K562 (cell line): ENCODE results near the gene GPX1. TPM values are rescaled to one million over a fixed set of nuclear protein-coding genes. Genes with fewer than 3 reads are reported as not detected.

Experiments
- ATAC-seq: fragments of 200-7000 bp; cut with Tn5 transposase; 3 replicates; pipeline ENCODE4 v1.9.1; 2020; ENCODE audit warnings: moderate library complexity
- BruUV-seq: library from RNA; stranded (reverse); fragments of 400-500 nt; replicated peaks from 2 replicates; lab custom pipeline; 2021; lab: Mats Ljungman, UMichigan
- CTCF ChIA-PET: fragments of 300-600 bp; formaldehyde crosslinking; extraction: SDS; loops from one replicate; lab custom pipeline; 2021; ENCODE audit warnings: low intra/inter-chr PET ratio; lab: Yijun Ruan, JAX
- POLR2A ChIA-PET: fragments of 300-600, 350-650 bp; sonication (Branson Sonifier 250); formaldehyde crosslinking; extraction: SDS; loops from one replicate; lab custom pipeline; 2021; ENCODE audit warnings: antibody characterized with exemption, inconsistent platforms; lab: Yijun Ruan, JAX
- DNase-seq, 4 experiments: peaks; one replicate each; pipeline versions ENCODE4 v3.0.0 to v3.0.0-alpha.2; 2011 to 2018; ENCODE audit warnings: low spot score in 3 of 4, mixed read lengths in 3 of 4; ENCODE audit errors: extremely low read depth in 1 of 4
- FAIRE-seq: peaks from 2 replicates; lab custom pipeline; 2011; peaks lifted over from hg19 to GRCh38; lab: Jason Lieb, UNC
- H2AFZ ChIP-seq: 2 replicates; pipeline ENCODE4 v1.6.0; 2011; ENCODE audit warnings: low read depth, low read length, control low read depth, inconsistent platforms
- H3K27ac ChIP-seq: fragments of 200-600 bp; 3 replicates; pipeline ENCODE4 v1.8.0; 2011; ENCODE audit warnings: low read depth, mild to moderate bottlenecking, control low read depth, inconsistent platforms, low read length, moderate library complexity, mixed read lengths; ENCODE audit errors: extremely low read depth
- H3K27me3 ChIP-seq, 2 experiments: fragments of 300-600 bp in 1 of 2; 2 replicates in 1 of 2; 3 replicates in 1 of 2; pipeline versions ENCODE4 v1.6.0 to v1.8.0; 2011; ENCODE audit warnings: inconsistent platforms in 2 of 2, low read length in 2 of 2, mild to moderate bottlenecking in 1 of 2, mixed read lengths in 1 of 2, moderate library complexity in 1 of 2; ENCODE audit not compliant: control insufficient read depth in 2 of 2, insufficient read depth in 2 of 2
- H3K36me3 ChIP-seq: fragments of 300-600 bp; 3 replicates; pipeline ENCODE4 v1.8.0; 2011; ENCODE audit warnings: mild to moderate bottlenecking, low read length, inconsistent platforms; ENCODE audit not compliant: control insufficient read depth, insufficient read depth
- H3K4me1 ChIP-seq, 2 experiments: fragments of 200-600 bp in 1 of 2; replicated peaks in 1 of 2; 2 replicates in 1 of 2; 3 replicates in 1 of 2; pipeline versions ENCODE4 v1.5.1 to v1.8.0; 2011; ENCODE audit warnings: inconsistent platforms in 2 of 2, low read length in 2 of 2, mild to moderate bottlenecking in 1 of 2, mixed read lengths in 1 of 2, moderate library complexity in 1 of 2; ENCODE audit not compliant: control insufficient read depth in 2 of 2, insufficient read depth in 2 of 2
- H3K4me2 ChIP-seq: 2 replicates; pipeline ENCODE4 v1.6.1; 2011; ENCODE audit warnings: low read length, control low read depth, inconsistent platforms, mixed read lengths; ENCODE audit not compliant: insufficient read depth
- H3K4me3 ChIP-seq: fragments of 200-600 bp; sonication (generic), shearing (Covaris generic); 2 replicates; pipeline ENCODE4 v1.5.1; 2016; ENCODE audit warnings: control low read depth, inconsistent platforms
- H3K79me2 ChIP-seq: fragments of 200-600 bp; 3 replicates; pipeline ENCODE4 v1.8.0; 2011; ENCODE audit warnings: low read length, inconsistent platforms; ENCODE audit not compliant: control insufficient read depth, insufficient read depth
- H3K9ac ChIP-seq, 2 experiments: 2 replicates each; pipeline versions ENCODE4 v1.6.0 to v1.6.1; 2011; ENCODE audit warnings: low read depth in 2 of 2, low read length in 2 of 2, control low read depth in 1 of 2, inconsistent platforms in 1 of 2, mild to moderate bottlenecking in 1 of 2, mixed read lengths in 1 of 2; ENCODE audit not compliant: insufficient read depth in 1 of 2
- H3K9me1 ChIP-seq: one replicate; pipeline ENCODE4 v1.6.0; 2011; ENCODE audit warnings: inconsistent platforms, mild to moderate bottlenecking, low read length, moderate library complexity; ENCODE audit not compliant: control insufficient read depth, insufficient read depth
- H3K9me3 ChIP-seq: replicated peaks from 2 replicates; pipeline ENCODE4 v1.5.1; 2011; ENCODE audit warnings: low read depth, low read length, inconsistent platforms; ENCODE audit not compliant: control insufficient read depth, insufficient read depth
- H4K20me1 ChIP-seq: replicated peaks from 2 replicates; pipeline ENCODE4 v1.6.1; 2011; ENCODE audit warnings: low read length, inconsistent platforms, mixed read lengths; ENCODE audit not compliant: control insufficient read depth, insufficient read depth
- FOXK2 ChIP-seq, 2 experiments: fragments of 450-650 bp; IDR thresholded peaks in 1 of 2; conservative IDR thresholded peaks in 1 of 2; 2 replicates each; pipeline ENCODE4 v1.6.1; 2016; ENCODE audit warnings: low read depth in 2 of 2, mild to moderate bottlenecking in 1 of 2
- HEY1 ChIP-seq: fragments of 250-450 bp; sonication (Bioruptor Pico); IDR thresholded peaks from 2 replicates; pipeline ENCODE4 v1.5.0; 2020; ENCODE audit warnings: mild to moderate bottlenecking, moderate library complexity, borderline replicate concordance
- JUN ChIP-seq, 2 experiments: sonication (generic) in 1 of 2; formaldehyde crosslinking in 1 of 2; IDR thresholded peaks; 2 replicates each; pipeline versions ENCODE4 v1.6.1 to v1.8.0; 2012 to 2022; ENCODE audit warnings: borderline replicate concordance in 2 of 2, mild to moderate bottlenecking in 2 of 2, improper control_type of control experiment in 1 of 2, low read depth in 1 of 2, low read length in 1 of 2, missing genetic modification reagents in 1 of 2
- LCOR ChIP-seq: sonication (generic); formaldehyde crosslinking; IDR thresholded peaks from 2 replicates; pipeline ENCODE4 v1.8.0; 2022; ENCODE audit warnings: mild to moderate bottlenecking, missing genetic modification reagents
- MCM7 ChIP-seq, 2 experiments: fragments of 450-650 bp; IDR thresholded peaks; 2 replicates each; pipeline ENCODE4 v1.6.1; 2016 to 2018
- MTF1 ChIP-seq: fragments of 250-450 bp; sonication (Bioruptor Pico); IDR thresholded peaks from 2 replicates; pipeline ENCODE4 v1.9.0; 2021; ENCODE audit warnings: moderate library complexity, mild to moderate bottlenecking, inconsistent platforms, borderline replicate concordance
- PHTF2 ChIP-seq: fragments of 250-450 bp; sonication (Bioruptor Pico); IDR thresholded peaks from 2 replicates; pipeline ENCODE4 v1.5.0; 2021; ENCODE audit warnings: mild to moderate bottlenecking
- RB1 ChIP-seq: fragments of 450-650 bp; IDR thresholded peaks from 2 replicates; pipeline ENCODE4 v1.6.1; 2017; ENCODE audit warnings: low read depth, mild to moderate bottlenecking
- SIX5 ChIP-seq, 2 experiments: IDR thresholded peaks; 2 replicates each; pipeline ENCODE4 v1.6.1; 2011; ENCODE audit warnings: low read length in 2 of 2, borderline replicate concordance in 1 of 2, low read depth in 1 of 2, mild to moderate bottlenecking in 1 of 2, moderate library complexity in 1 of 2; ENCODE audit not compliant: insufficient read depth in 1 of 2
- SP2 ChIP-seq: IDR thresholded peaks from 2 replicates; pipeline ENCODE4 v1.6.1; 2011; ENCODE audit warnings: mild to moderate bottlenecking, low read depth, low read length, moderate library complexity; ENCODE audit not compliant: poor library complexity, severe bottlenecking; ENCODE audit errors: extremely low read depth
- ZFPM2 ChIP-seq: fragments of 250-450 bp; sonication (Bioruptor Pico); IDR thresholded peaks from 2 replicates; pipeline ENCODE4 v1.5.1; 2022; ENCODE audit warnings: mild to moderate bottlenecking
- ZKSCAN8 ChIP-seq: fragments of 200-800 bp; sonication (Bioruptor generic); IDR thresholded peaks from 2 replicates; pipeline ENCODE4 v1.6.1; 2016; ENCODE audit warnings: missing genetic modification characterization, missing compliant biosample characterization
- ZNF140 ChIP-seq: fragments of 250-450 bp; sonication (Bioruptor Pico); IDR thresholded peaks from 2 replicates; pipeline ENCODE4 v1.8.0; 2021; ENCODE audit warnings: moderate library complexity, mild to moderate bottlenecking, inconsistent platforms
- ZNF695 ChIP-seq: fragments of 450-650 bp; formaldehyde crosslinking; IDR thresholded peaks from 2 replicates; pipeline ENCODE4 v1.4.0; 2020; ENCODE audit warnings: mild to moderate bottlenecking, moderate library complexity
- WGBS: fragments of 100-300 bp; shearing (Covaris generic); methylation state at CpG from one replicate; pipeline ENCODE4 v1.1.6; 2016; ENCODE audit warnings: low coverage, mixed read lengths; ENCODE audit not compliant: insufficient coverage; ENCODE audit errors: missing lambda C conversion rate; 5-methylcytosine and 5-hydroxymethylcytosine counted together
- in situ Hi-C: fragments of 300-500 bp; cut with MboI; formaldehyde crosslinking; loops from 4 replicates; pipeline ENCODE4 v1.15.0; 2018; ENCODE audit warnings: inconsistent platforms, mixed read lengths
- intact Hi-C: fragments of 100-400 bp; cut with micrococcal nuclease; formaldehyde crosslinking; loops from 2 replicates; pipeline ENCODE4 v1.14.2; 2022
- polyA plus RNA-seq, 8 experiments: library from polyadenylated mRNA; depleted of rRNA in 4 of 8; stranded (reverse) in 5 of 8; unstranded in 3 of 8; fragments of >200 nt; fragmentation: Nextera tagmentation in 2 of 8; fragmentation: Illumina TruSeq in 1 of 8; extraction: Ambion mirVana in 2 of 8; extraction: Trizol in 1 of 8; gene quantifications; 2 replicates each; pipeline versions ENCODE4 v1.2.1 to v1.2.3, GENCODE V29; 2011 to 2014; ENCODE audit warnings: inconsistent platforms in 1 of 8, missing spikeins in 1 of 8
- total RNA-seq, 7 experiments: library from RNA; depleted of rRNA in 6 of 7; stranded (reverse); fragments of >200 nt in 6 of 7; fragmentation: Illumina TruSeq in 2 of 7; extraction: Trizol in 2 of 7; gene quantifications; 2 replicates each; pipeline versions ENCODE4 v1.2.1 to v1.2.3, GENCODE V29; 2011 to 2021; ENCODE audit warnings: low replicate concordance in 1 of 7
- TF ChIP-seq, protein P1 (sequence below): fragments of 250-450 bp; sonication (Bioruptor Pico); IDR thresholded peaks from 2 replicates; pipeline ENCODE4 v1.8.0; 2022; ENCODE audit warnings: inconsistent platforms, mild to moderate bottlenecking, moderate library complexity, borderline replicate concordance
- TF ChIP-seq, protein P2 (sequence below), 2 experiments: fragments of 450-650 bp in 1 of 2; sonication (generic) in 1 of 2; formaldehyde crosslinking; conservative IDR thresholded peaks; 2 replicates each; pipeline versions ENCODE4 v1.4.0 to v1.8.1; 2020 to 2022; ENCODE audit warnings: mild to moderate bottlenecking in 1 of 2, missing genetic modification reagents in 1 of 2
- TF ChIP-seq, protein P3 (sequence below), 2 experiments: fragments of 200-800 bp in 1 of 2; sonication (Bioruptor generic) in 1 of 2; sonication (generic) in 1 of 2; formaldehyde crosslinking in 1 of 2; IDR thresholded peaks in 1 of 2; conservative IDR thresholded peaks in 1 of 2; 2 replicates each; pipeline versions ENCODE4 v1.5.0 to v1.6.1; 2016 to 2020; ENCODE audit warnings: missing compliant biosample characterization in 1 of 2, missing genetic modification characterization in 1 of 2, missing genetic modification reagents in 1 of 2
- TF ChIP-seq, protein P4 (sequence below): fragments of 250-450 bp; sonication (Bioruptor Pico); IDR thresholded peaks from 2 replicates; pipeline ENCODE4 v1.5.0; 2021

GPX1 gene
- total and polyA plus RNA-seq, 9 of the 15 experiments (the other 6 are each of a cell fraction or from before 2014, with no cell fraction given), result 0.08 to 1.3 (median 0.21) TPM; not detected in 5

DNA sequence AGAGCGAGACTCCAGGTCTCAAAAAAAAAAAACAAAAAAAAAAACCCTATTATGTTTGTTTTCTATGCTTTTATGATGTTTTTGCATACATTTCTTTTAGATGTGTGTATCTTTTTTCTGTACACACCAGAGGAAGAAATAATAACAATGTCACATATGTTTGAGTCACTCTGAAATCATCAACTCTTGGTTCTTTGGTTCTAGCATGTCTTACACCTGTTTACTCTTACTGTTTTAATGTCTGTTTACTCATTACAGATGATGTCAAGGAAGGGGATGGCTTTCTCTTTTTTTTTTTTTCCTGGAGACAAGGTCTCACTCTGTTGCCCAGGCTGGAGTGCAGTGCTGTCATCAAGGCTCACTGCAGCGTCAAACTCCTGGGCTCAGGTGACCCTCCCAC lies 29.6 kb upstream of the GPX1 start:
- CTCF ChIA-PET, result no interaction called here
- TF ChIP-seq MTF1 (CRISPR knock-in tag) (no peak), ZFPM2 (CRISPR knock-in tag) (no peak), ZKSCAN8 (CRISPR knock-in tag) (no peak), ZNF695 (CRISPR knock-in tag) (no peak), SP2 (no peak), SIX5 (IDR thresholded peaks at IDR 0.05; ENCODE audit: borderline replicate concordance in 1 of 2, insufficient read depth in 1 of 2, low read depth in 1 of 2, low read length in 2 of 2) (no peak), PHTF2 (CRISPR knock-in tag) (no peak), JUN (IDR thresholded peaks at IDR 0.05; ENCODE audit: borderline replicate concordance, low read depth, low read length) (no peak), JUN (CRISPR knock-in tag; IDR thresholded peaks at IDR 0.05; ENCODE audit: borderline replicate concordance) (no peak), RB1 (no peak), LCOR (CRISPR knock-in tag) (no peak), HEY1 (CRISPR knock-in tag) (no peak), FOXK2 (conservative IDR thresholded peaks at IDR 0.05 in 1 of 2, IDR thresholded peaks at IDR 0.05 in 1 of 2; ENCODE audit: low read depth in 2 of 2) (no peak), ZNF140 (CRISPR knock-in tag) (no peak), MCM7 (IDR thresholded peaks at IDR 0.05) (no peak)
- TF ChIP-seq, protein P1, sequence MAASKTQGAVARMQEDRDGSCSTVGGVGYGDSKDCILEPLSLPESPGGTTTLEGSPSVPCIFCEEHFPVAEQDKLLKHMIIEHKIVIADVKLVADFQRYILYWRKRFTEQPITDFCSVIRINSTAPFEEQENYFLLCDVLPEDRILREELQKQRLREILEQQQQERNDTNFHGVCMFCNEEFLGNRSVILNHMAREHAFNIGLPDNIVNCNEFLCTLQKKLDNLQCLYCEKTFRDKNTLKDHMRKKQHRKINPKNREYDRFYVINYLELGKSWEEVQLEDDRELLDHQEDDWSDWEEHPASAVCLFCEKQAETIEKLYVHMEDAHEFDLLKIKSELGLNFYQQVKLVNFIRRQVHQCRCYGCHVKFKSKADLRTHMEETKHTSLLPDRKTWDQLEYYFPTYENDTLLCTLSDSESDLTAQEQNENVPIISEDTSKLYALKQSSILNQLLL (CRISPR knock-in tag), result no peak
- TF ChIP-seq, protein P2, sequence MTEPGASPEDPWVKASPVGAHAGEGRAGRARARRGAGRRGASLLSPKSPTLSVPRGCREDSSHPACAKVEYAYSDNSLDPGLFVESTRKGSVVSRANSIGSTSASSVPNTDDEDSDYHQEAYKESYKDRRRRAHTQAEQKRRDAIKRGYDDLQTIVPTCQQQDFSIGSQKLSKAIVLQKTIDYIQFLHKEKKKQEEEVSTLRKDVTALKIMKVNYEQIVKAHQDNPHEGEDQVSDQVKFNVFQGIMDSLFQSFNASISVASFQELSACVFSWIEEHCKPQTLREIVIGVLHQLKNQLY (CRISPR knock-in tag; conservative IDR thresholded peaks at IDR 0.05), result no peak
- TF ChIP-seq, protein P3, sequence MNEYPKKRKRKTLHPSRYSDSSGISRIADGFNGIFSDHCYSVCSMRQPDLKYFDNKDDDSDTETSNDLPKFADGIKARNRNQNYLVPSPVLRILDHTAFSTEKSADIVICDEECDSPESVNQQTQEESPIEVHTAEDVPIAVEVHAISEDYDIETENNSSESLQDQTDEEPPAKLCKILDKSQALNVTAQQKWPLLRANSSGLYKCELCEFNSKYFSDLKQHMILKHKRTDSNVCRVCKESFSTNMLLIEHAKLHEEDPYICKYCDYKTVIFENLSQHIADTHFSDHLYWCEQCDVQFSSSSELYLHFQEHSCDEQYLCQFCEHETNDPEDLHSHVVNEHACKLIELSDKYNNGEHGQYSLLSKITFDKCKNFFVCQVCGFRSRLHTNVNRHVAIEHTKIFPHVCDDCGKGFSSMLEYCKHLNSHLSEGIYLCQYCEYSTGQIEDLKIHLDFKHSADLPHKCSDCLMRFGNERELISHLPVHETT (CRISPR knock-in tag; conservative IDR thresholded peaks at IDR 0.05 in 1 of 2, IDR thresholded peaks at IDR 0.05 in 1 of 2), result no peak
- TF ChIP-seq, protein P4, sequence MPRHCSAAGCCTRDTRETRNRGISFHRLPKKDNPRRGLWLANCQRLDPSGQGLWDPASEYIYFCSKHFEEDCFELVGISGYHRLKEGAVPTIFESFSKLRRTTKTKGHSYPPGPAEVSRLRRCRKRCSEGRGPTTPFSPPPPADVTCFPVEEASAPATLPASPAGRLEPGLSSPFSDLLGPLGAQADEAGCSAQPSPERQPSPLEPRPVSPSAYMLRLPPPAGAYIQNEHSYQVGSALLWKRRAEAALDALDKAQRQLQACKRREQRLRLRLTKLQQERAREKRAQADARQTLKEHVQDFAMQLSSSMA (CRISPR knock-in tag), result no peak

More for the DNA sequence above, 29.6 kb upstream of the GPX1 start:
- Histone ChIP-seq H3K36me3 (peaks cover 11% of the 10 kb centered on the region; the same call in 2 of the 3 replicates), H3K9ac (no peak overlapping the region), H3K79me2 (peaks cover 94% of the 10 kb centered on the region), H4K20me1 (peaks cover 21% of the 10 kb centered on the region), H2AFZ (no peak overlapping the region), H3K9me1 (no peaks in the 10 kb centered on the region), H3K9me3 (no peaks in the 10 kb centered on the region), H3K4me1 (peaks cover 6 to 15% of the 10 kb centered on the region in 2 experiments; a peak in 4 of 5 replicates), H3K27ac (no peak overlapping the region), H3K4me3 (no peak overlapping the region), H3K4me2 (no peak overlapping the region), H3K27me3 (no peaks in the 10 kb centered on the region)
- WGBS, result 83% methylated on average over 1 of the region's 2 CpGs
- POLR2A ChIA-PET, result interaction anchor here (0.7 to 1.0 kb wide), 2 partner anchors 10 to 24 kb away, joined by 3 read pairs; no protein-coding TSS in a partner anchor
- ATAC-seq, result no peak
- BruUV-seq, result no TSS peak
- intact Hi-C loops, result no loop called here
- FAIRE-seq, result no peak
- no peak for DNase-seq
- in situ Hi-C loops, result no loop called here
